ENCODE results near the gene PLAAT3.
A peak's percentile ranks its signal among the peaks of the same experiment; 100 is the strongest.

Gene PLAAT3

GRCh38 chr11:63567044-63567840, 47.0 kb downstream of the PLAAT3 start:
- peak; percentile 86 for DNase-seq (ENCODE audit: low read depth, low spot score)
- in situ Hi-C loops (cut with HindIII; ENCODE audit: low sequenced_read_pairs) = no loop called here
- no peak overlapping the region for H3K4me3 ChIP-seq (ENCODE audit: low read depth, low read length)
- TF ChIP-seq CTCF (IDR thresholded peaks at IDR 0.05; ENCODE audit: low read depth, low read length) = no peak

DNA sequence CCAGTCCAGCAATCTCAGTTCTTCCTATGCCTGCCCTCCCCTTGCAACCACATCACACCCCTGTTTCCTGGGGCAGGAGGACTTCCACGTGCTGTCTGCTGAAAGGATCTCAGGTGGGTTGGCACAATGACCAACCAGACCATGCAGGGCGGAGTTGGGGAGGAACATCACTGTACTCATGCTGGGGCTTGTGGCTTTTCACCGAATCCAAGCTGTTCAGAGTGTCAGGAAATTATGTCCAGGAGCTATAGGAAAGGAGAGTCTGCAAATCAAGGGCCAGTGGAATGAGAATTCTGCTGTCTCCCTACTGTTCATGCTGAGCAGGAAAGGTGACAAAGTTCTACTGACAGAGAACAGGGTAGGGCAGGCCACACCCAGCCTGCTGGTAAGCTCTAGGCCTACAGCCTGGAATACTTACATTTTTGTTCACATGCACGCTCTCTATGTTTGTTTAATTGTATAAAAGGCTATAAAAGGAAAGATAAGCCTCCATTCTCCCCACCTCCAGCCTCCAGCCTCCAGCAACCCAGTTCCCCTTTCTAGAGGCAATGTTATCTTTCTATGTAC, 49.4 kb downstream of the PLAAT3 start:
- TF ChIP-seq CTCF (IDR thresholded peaks at IDR 0.05; ENCODE audit: low read depth, low read length) = no peak

DNA sequence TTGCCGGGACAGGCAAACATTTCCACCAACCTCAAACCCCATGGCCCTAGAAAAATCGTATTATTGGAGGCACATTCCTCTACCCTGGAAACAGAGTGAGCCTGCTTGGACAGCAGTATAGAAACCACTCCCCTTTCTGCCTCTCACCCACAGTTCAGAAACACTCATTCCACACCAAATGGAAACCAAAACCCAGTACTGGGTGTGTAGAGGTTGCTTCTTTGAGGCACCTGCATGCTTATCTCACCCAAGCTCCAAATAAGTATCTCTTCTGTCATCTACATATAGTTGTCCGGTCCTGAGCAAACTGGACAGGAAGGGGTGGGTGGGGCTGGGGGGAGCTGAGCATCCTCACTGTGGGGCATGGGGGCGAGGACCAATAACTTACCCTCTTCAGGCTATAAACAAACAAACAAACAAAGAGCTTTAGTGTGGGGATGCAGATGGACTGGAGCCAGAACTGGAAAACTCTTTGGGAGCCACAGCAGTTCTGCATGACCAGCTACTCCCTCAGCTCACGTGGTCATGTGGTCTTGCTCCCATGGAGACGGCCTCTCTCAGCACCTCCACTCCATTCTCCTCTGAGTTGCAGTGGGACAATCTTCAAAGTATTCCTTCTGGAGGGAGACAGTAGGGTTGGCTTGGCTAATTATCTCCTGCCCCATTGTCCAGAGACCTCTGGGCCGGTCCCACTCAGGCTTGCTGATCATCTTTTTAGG, 50.0 kb downstream of the PLAAT3 start:
- no peak overlapping the region for H3K4me3 ChIP-seq (ENCODE audit: low read depth, low read length)
- DNase-seq (ENCODE audit: low read depth, low spot score) = no peak
- TF ChIP-seq CTCF (IDR thresholded peaks at IDR 0.05; ENCODE audit: low read depth, low read length) = no peak
- in situ Hi-C loops (cut with HindIII; ENCODE audit: low sequenced_read_pairs) = no loop called here

More for the DNA sequence above, 49.4 kb downstream of the PLAAT3 start:
- no peak overlapping the region for H3K4me3 ChIP-seq (ENCODE audit: low read depth, low read length)
- in situ Hi-C loops (cut with HindIII; ENCODE audit: low sequenced_read_pairs) = no loop called here
- no peak for DNase-seq (ENCODE audit: low read depth, low spot score)

- in situ Hi-C loops (cut with HindIII; ENCODE audit: low sequenced_read_pairs) = no loop called here
- no peak for TF ChIP-seq CTCF (IDR thresholded peaks at IDR 0.05; ENCODE audit: low read depth, low read length)
- no peak within 1 kb of the TSS for H3K4me3 ChIP-seq (ENCODE audit: low read depth, low read length)
- no peak for DNase-seq (ENCODE audit: low read depth, low spot score)
Observed at GRCh38 chr11:63563201-63564055, 50.8 kb downstream of the PLAAT3 start, which contains the start of gene PLAAT2. Gene PLAAT2, minus strand, starts transcription at chr11:63563379. Its CDS starts 55 bp downstream, at chr11:63563324.

- no peak for DNase-seq (ENCODE audit: low read depth, low spot score)
- no peak for TF ChIP-seq CTCF (IDR thresholded peaks at IDR 0.05; ENCODE audit: low read depth, low read length)
- in situ Hi-C loops (cut with HindIII; ENCODE audit: low sequenced_read_pairs) = no loop called here
- H3K4me3 ChIP-seq (ENCODE audit: low read depth, low read length) = no peak overlapping the region
Observed at GRCh38 chr11:63560506-63561180, 53.6 kb downstream of the PLAAT3 start.

All from astrocyte of the spinal cord (primary cell).